ENCODE results near the gene RECQL5.
A peak's percentile ranks its signal among the peaks of the same experiment; 100 is the strongest.

DNA sequence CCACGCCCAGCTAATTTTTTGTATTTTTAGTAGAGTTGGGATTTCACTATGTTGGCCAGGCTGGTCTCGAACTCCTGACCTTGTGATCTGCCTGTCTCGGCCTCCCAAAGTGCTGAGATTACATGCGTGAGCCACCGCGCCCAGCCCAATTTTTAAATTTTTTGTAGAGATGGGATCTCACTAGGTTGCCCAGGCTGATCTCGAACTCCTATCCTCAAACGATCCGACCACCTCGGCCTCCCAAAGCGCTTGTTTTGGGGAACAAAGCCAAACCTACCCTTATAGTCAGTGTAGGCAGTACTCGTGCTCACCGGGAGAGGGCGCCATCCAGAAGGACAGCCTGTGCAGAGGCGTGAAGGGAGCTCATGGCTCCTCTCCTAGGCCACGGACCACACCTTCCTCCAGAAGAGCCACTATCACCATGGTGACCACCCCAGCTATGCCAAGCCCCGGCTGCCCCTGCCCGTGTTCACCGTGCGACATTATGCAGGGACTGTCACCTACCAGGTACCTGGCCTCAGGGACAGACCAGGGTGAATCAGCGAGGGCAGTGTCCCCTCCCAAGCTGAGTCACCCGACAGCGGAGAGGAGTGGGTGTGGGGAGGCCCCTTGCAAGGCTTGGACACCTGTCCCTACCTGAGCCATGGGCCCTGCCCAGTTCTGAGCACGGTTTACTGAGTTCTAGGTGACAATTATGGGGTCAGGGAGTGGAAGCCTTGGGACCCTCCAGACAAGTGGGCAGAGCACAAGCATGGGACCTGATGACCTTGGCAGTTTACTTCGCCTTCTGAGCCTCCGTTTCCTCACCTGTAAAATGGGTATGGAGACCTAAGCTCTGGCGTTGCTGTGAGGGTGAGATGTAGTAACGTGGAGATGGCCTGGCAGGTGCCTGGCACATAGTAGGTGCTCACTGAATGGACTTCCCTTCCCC, 65.6 kb downstream of the RECQL5 start:
- TF ChIP-seq CTCF (IDR thresholded peaks at IDR 0.05) (peak; percentile 54 to 74 (median 62)), POLR2A (IDR thresholded peaks at IDR 0.05) (no peak)

Data from tibial nerve (tissue), 3 donors.